GM12878 (cell line): Measurements from ENCODE around the gene OR4M2. TPM values are rescaled to one million over a fixed set of nuclear protein-coding genes. Genes with fewer than 3 reads are reported as not detected.
"Not testable (repeated sequence)": the region's sequence is repeated elsewhere in the genome, so short reads cannot be mapped to it uniquely, and the experiment has no call there.

Source experiments
- ATAC-seq: fragments of 200-7000 bp; cut with Tn5 transposase; 3 replicates; pipeline ENCODE4 v1.9.1; 2020; ENCODE audit warnings: mild to moderate bottlenecking, moderate library complexity
- BruUV-seq: library from RNA; stranded (reverse); fragments of 400-500 nt; replicated peaks from 2 replicates; lab custom pipeline; 2021; lab: Mats Ljungman, UMichigan
- CTCF ChIA-PET: fragments of 300-600 bp; sonication (Branson Sonifier 250); formaldehyde crosslinking; extraction: SDS; loops from one replicate; lab custom pipeline; 2021; ENCODE audit warnings: inconsistent platforms; lab: Yijun Ruan, JAX
- POLR2A ChIA-PET: fragments of 350-600 bp; formaldehyde crosslinking; extraction: SDS; loops from one replicate; lab custom pipeline; 2021; ENCODE audit warnings: inconsistent platforms; lab: Charles Lee
- RAD21 ChIA-PET: fragments of 300-600 bp; sonication (Branson Sonifier 250); formaldehyde crosslinking; loops from one replicate; lab custom pipeline; 2023; ENCODE audit warnings: antibody characterized with exemption; ENCODE audit not compliant: unreplicated experiment; lab: Charles Lee
- SMC1A ChIA-PET: fragments of 300-600 bp; sonication (Branson Sonifier 250); formaldehyde crosslinking; loops from one replicate; lab custom pipeline; 2023; ENCODE audit not compliant: unreplicated experiment, uncharacterized antibody; lab: Charles Lee
- DNase-seq: peaks from one replicate; pipeline ENCODE4 v3.0.0-alpha.2; 2011; ENCODE audit warnings: low read depth, low spot score
- FAIRE-seq: peaks from 3 replicates; lab custom pipeline; 2011; peaks lifted over from hg19 to GRCh38; lab: Jason Lieb, UNC
- H2AFZ ChIP-seq: 2 replicates; pipeline ENCODE4 v1.6.0; 2011; ENCODE audit warnings: low read depth, low read length, control low read depth; ENCODE audit not compliant: control insufficient read depth
- H3K27ac ChIP-seq: 2 replicates; pipeline ENCODE4 v1.5.1; 2011; ENCODE audit warnings: control low read depth; ENCODE audit not compliant: control insufficient read depth, insufficient read depth
- H3K27me3 ChIP-seq, 2 experiments: replicated peaks in 1 of 2; 2 replicates each; pipeline versions ENCODE4 v1.6.0 to v1.6.1; 2011; ENCODE audit warnings: low read length in 1 of 2; ENCODE audit not compliant: control insufficient read depth in 2 of 2, insufficient read depth in 2 of 2
- H3K36me3 ChIP-seq, 2 experiments: 2 replicates each; pipeline ENCODE4 v1.5.1; 2011; ENCODE audit warnings: low read length in 1 of 2; ENCODE audit not compliant: control insufficient read depth in 2 of 2, insufficient read depth in 2 of 2
- H3K4me1 ChIP-seq: 2 replicates; pipeline ENCODE4 v1.6.1; 2011; ENCODE audit warnings: mild to moderate bottlenecking, low read length, moderate library complexity, mixed read lengths; ENCODE audit not compliant: control insufficient read depth, insufficient read depth
- H3K4me2 ChIP-seq: 2 replicates; pipeline ENCODE4 v1.6.0; 2011; ENCODE audit warnings: control low read depth; ENCODE audit not compliant: control insufficient read depth, insufficient read depth
- H3K4me3 ChIP-seq: fragments of 200-600 bp; sonication (generic); 2 replicates; pipeline ENCODE4 v1.5.1; 2016
- H3K79me2 ChIP-seq: 2 replicates; pipeline ENCODE4 v1.6.0; 2011; ENCODE audit warnings: low read length; ENCODE audit not compliant: control insufficient read depth, insufficient read depth
- H3K9ac ChIP-seq: 2 replicates; pipeline ENCODE4 v1.8.0; 2011; ENCODE audit warnings: low read length, control low read depth, mixed read lengths; ENCODE audit not compliant: control insufficient read depth, insufficient read depth
- H3K9me3 ChIP-seq: replicated peaks from 3 replicates; pipeline ENCODE4 v1.5.1; 2011; ENCODE audit warnings: mild to moderate bottlenecking, low read length; ENCODE audit not compliant: control insufficient read depth, insufficient read depth
- H4K20me1 ChIP-seq: 2 replicates; pipeline ENCODE4 v1.6.0; 2011; ENCODE audit not compliant: control insufficient read depth, insufficient read depth
- WGBS: methylation state at CpG from one replicate; pipeline ENCODE4 v1.1.6; 2016; ENCODE audit warnings: low lambda C conversion rate; ENCODE audit not compliant: insufficient replicate concordance, insufficient coverage; ENCODE audit errors: missing lambda C conversion rate; 5-methylcytosine and 5-hydroxymethylcytosine counted together
- in situ Hi-C: fragments of 300-500 bp; cut with MboI; formaldehyde crosslinking; loops from 9 replicates; pipeline ENCODE4 v1.14.3; 2018; ENCODE audit warnings: mixed read lengths
- intact Hi-C: fragments of 100-400 bp; cut with micrococcal nuclease; formaldehyde crosslinking; loops from one replicate; pipeline ENCODE4 v1.14.2; 2022; ENCODE audit not compliant: unreplicated experiment
- polyA plus RNA-seq, 11 experiments: library from polyadenylated mRNA; depleted of rRNA in 4 of 11; unstranded in 6 of 11; stranded (reverse) in 5 of 11; fragments of >200 nt; fragmentation: Nextera tagmentation in 4 of 11; fragmentation: Illumina TruSeq in 1 of 11; extraction: Ambion mirVana in 4 of 11; extraction: Trizol in 1 of 11; gene quantifications; 1 replicate in 1 of 11; 2 replicates in 10 of 11; pipeline versions ENCODE4 v1.2.1 to v1.2.3, GENCODE V29; 2011 to 2016; ENCODE audit warnings: inconsistent platforms in 2 of 11, missing spikeins in 2 of 11, low read depth in 1 of 11
- total RNA-seq, 4 experiments: library from RNA; depleted of rRNA in 3 of 4; stranded (reverse); fragments of >200 nt in 3 of 4; fragmentation: Illumina TruSeq in 1 of 4; extraction: Trizol in 1 of 4; gene quantifications; 2 replicates each; pipeline versions ENCODE4 v1.2.1 to v1.2.3, GENCODE V29; 2013 to 2021

Gene OR4M2
- total and polyA plus RNA-seq, 10 of the 15 experiments (the other 5 are each of a cell fraction or from before 2014, with no cell fraction given), result not detected

DNA sequence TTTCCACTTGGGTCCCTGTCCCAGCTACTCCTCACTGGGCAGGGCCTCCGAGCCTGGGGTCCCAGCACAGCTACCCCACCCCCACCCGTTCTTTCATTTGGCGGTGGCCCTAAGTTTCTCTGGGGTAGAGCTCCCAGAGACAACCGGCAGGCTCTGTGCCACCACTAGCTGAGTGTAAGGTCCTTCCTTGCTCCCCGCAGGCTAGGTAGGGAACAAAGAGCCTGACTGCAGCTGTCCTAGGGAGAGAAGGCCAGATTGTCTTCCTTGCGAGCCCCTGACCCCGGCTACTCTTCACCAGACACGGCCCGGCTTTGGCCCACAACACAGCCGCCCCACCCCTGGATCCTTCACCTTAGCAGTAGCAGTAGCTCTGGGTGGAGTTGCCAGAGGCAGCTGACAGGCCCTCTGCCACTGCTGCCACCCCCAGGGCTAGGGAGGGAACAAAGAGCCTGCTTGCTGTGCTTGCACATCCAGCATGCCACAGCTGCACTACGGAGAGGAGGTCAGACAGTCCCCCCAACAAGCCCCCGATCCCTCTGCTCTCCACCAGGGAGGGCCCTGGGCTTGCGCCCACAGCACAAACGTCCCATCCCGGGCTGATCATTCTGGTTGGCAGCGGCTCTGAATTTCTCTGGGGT lies 18.4 kb downstream of the OR4M2 start:
- H3K27ac ChIP-seq, H4K20me1 ChIP-seq, intact Hi-C loops, BruUV-seq, H3K4me2 ChIP-seq, RAD21 ChIA-PET, CTCF ChIA-PET, H3K27me3 ChIP-seq, POLR2A ChIA-PET, in situ Hi-C loops, H3K4me3 ChIP-seq, H3K9ac ChIP-seq, H3K79me2 ChIP-seq, H2AFZ ChIP-seq, H3K4me1 ChIP-seq, H3K9me3 ChIP-seq, DNase-seq, H3K36me3 ChIP-seq, SMC1A ChIA-PET: not testable (repeated sequence)
- ATAC-seq, result peak; percentile 36
- FAIRE-seq, result peak; percentile 18
- no CpG with 5 or more reads among the region's 16 CpGs for WGBS

GRCh38 chr15:22099289-22099891 lies 19.1 kb downstream of the OR4M2 start:
- intact Hi-C loops, H3K4me3 ChIP-seq, in situ Hi-C loops, RAD21 ChIA-PET, DNase-seq, H3K4me2 ChIP-seq, H3K9me3 ChIP-seq, H3K27ac ChIP-seq, H3K4me1 ChIP-seq, H3K36me3 ChIP-seq, BruUV-seq, H3K79me2 ChIP-seq, CTCF ChIA-PET, H2AFZ ChIP-seq, H4K20me1 ChIP-seq, POLR2A ChIA-PET, H3K9ac ChIP-seq, H3K27me3 ChIP-seq, SMC1A ChIA-PET: not testable (repeated sequence)
- FAIRE-seq, result peak; percentile 79
- peak; percentile 65 for ATAC-seq
- no CpG with 5 or more reads among the region's 17 CpGs for WGBS

DNA sequence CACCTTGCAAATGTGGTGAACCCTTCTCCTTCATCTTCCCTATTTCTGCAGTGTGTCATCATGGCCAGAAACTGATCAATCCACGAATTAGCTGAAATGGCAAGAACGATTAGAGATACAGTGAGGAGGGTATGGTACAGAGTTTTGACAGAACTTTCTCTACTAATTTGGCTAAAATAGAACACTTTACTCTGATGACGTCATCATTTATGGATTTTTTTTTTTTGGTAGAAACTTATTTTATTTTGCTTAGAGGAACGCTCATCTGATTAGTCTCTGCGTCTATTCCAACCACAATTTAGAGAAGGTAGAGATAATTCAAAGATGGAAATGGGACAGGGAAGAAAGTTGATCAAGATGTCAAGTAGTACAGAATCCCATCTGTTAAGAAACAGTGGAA lies 41.7 kb downstream of the OR4M2 start:
- H3K9me3 ChIP-seq, CTCF ChIA-PET, ATAC-seq, RAD21 ChIA-PET, H4K20me1 ChIP-seq, FAIRE-seq, H3K4me3 ChIP-seq, H3K4me1 ChIP-seq, DNase-seq, BruUV-seq, H3K27ac ChIP-seq, H3K79me2 ChIP-seq, H3K36me3 ChIP-seq, SMC1A ChIA-PET, intact Hi-C loops, H2AFZ ChIP-seq, POLR2A ChIA-PET, in situ Hi-C loops, H3K4me2 ChIP-seq, H3K27me3 ChIP-seq, H3K9ac ChIP-seq: not testable (repeated sequence)
- WGBS, result 42% methylated on average over 5 of the region's 5 CpGs
